Measurements from ENCODE around the gene DIPK1B.
A peak's percentile ranks its signal among the peaks of the same experiment; 100 is the strongest.
"Not testable (repeated sequence)": the region's sequence is repeated elsewhere in the genome, so short reads cannot be mapped to it uniquely, and the experiment has no call there.

DIPK1B gene

DNA sequence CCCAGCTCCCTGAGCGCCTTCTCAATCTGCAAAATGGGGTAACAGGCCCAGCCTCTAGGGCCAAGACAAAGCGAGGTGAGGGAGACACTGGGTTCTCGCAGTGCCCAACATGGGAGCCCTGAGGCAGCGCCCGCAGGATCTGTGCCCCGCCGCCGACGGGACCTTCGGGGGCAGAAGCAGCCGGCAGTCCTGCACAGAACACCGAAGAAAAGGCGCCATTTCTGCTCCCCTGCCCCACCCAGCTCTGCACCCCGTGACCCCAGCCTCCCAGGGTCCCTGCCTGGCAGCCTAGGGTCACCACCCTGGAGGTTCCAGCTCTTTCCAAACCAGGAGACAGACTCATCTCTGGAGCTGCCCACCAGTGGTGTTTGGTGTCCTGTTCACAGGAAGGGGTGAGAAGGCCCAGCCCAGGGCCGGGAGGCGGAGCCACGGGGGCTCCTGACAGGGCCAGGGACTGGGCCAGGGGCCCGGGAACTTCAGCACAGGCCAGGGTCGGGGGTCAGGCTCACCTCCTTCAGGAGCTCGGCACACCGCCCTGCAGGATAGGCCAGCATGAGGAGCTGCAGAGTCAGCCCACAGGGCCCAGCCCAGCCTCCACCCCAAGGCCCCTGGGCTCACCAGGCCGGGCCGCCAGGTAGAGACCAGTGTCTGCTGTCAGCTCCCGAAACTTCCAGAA is 42.4 kb downstream of the DIPK1B start:
- DNase-seq, result no peak

DNA sequence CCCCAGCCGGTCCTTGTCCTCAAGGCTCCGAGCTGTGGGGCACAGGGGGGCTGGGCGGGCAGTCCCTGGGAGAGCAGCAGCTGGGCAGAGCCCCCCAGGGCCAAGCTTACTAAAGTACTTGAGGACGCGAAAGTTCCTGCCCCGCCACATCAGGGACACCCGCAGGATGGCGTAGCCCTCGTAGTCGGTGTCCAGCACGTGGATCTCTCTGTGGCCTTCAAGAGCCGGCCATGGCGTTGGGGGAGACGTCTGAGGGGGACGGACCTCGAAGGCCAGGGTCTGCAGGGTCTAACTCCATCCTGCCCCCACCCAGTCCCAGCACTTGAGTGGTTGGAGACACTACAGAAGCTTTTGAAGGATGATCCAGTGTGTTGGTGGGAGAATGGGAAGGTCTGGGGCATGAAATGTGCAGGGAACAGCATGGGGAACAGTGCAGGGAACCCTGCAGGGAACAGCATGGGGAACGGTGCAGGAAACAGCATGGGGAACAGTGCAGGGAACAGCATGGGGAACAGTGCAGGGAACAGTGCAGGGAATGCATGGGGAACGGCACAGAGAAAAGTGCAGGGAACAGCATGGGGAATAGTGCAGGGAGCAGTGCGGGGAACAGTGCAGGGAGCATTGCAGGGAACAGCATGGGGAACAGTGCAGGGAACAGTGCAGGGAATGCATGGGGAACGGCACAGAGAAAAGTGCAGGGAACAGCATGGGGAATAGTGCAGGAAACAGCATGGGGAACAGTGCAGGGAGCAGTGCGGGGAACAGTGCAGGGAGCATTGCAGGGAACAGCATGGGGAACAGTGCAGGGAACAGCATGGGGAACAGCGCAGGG is 43.1 kb downstream of the DIPK1B start:
- DNase-seq, result not testable (repeated sequence)

DNA sequence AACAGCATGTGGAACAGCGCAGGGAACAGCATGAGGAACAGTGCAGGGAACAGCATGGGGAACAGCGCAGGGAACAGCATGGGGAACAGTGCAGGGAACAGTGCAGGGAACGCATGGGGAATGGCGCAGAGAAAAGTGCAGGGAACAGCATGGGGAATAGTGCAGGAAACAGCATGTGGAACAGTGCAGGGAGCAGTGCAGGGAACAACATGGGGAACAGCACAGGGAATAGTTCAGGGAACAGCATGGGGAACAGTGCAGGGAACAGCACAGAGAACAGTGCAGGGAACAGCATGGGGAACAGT is 43.7 kb downstream of the DIPK1B start:
- DNase-seq, result no peak

DNA sequence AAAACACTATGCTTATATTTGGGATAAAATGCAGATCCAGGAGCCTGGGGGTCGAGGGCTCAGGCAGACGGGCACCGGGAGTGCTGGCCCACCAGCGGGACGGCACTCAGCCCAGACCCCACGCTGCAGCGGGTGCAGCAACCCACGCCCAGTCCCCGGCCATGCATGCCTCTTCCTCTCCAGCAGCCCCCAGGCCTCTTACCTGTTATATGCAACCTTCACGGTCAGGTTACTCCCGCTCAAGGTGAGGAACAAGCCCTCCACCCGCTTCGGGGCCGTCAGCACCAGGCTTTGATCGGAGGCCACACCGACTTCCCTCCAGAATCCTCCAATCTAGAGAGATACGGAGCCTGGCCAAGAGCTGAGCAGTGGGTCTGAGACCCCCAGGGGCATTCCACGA is 44.5 kb downstream of the DIPK1B start:
- DNase-seq, result no peak

DNA sequence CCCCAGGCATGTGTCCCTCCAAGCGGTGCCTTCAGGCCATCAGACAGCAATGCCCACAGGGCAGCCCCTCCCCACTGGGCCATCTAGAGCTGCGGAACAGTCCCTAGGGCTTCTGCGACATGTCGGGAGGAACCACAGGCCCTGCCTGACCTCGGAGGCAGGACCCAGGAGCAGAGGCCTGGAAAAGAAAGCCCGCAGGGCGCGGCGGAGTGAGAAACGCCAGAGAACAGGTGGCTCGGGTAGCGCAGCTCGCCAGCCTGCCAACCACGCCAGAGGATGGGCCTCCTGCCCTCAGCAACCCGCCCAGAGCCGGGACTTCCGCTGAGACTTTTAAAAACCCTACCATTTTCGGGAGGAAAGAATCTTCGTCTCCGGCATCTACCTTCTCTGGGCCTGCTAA is 45.0 kb downstream of the DIPK1B start:
- DNase-seq, result no peak

DNA sequence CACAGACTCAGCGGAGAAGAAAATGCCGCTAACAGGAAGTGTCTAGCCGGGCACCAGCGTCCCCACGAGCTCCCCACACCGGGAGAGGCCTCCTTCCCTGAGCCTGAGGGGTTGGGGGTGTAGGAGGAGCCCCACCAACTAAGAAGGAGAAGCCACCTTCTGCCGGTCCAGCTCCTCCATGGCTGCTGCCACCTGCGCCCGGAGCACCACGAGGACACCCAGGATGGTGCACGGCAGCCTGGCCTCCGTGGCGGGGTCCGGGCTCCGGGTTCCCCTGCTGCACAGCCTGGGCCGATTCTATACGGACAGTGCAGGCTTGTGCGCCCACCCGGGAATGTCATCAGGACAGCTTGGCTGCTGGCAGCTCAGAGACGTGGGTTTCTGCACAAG is 45.4 kb downstream of the DIPK1B start:
- no peak for DNase-seq

DNA sequence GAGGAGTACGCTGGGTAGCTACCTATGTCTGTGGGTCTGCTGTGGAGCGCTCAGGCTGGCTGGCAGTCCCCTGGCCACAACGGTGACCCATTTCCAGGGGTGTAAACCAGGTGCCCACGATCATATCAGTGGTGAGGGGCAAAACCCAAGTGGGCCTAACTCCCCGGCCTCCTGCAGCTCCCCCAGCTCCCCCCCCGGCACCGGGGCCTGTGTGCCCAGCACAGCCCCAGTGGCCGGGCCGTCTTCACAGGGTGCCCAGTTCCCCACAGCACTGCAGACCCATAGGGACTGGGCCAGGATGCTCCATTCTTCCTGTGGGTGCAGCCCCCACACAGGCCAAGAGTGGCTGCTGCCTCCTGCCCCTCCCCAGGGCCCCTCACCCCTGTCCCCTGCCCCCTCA is 46.6 kb downstream of the DIPK1B start:
- DNase-seq, result no peak

DNA sequence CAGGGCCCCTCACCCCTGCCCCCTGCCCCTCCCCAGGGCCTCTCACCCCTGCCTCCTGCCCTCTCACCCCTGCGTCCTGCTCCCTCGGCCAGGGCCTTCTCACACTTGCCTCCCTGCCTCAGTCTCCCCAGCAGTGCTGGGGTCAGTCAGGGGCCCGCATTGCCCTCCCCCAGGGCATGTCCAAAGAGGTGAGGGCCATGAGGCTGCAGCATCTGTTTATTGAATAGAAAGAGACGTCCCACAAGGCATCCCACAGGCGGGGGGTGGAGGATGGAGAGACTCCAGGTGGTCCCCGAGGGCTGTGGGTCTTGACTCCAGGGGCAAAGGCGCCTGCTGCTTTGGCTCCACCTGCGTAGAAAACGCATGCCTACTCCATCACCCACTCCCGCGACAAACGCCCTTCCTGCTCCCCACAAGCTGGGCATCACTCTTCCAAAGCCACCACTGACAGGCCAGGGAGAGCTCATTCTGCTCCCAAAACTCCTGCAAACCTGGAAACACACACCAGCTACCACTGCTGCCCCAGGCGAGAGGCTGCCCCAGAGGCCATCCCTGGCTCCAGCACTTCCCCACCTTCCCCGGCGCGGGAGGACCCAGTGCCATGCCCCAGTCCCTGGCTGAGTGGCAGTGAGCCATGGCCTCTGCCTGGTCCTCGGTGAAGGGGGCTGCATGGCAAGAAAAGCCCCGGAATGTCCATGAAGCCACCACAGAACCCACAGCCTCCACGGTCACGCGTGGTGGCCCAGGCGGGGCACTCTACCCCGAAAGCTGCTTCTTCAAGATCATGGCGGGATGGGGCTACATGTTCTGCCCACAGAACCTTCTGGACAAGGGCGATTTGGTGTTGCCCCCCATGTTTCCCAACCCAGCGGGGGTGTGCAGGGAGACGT is 47.3 kb downstream of the DIPK1B start:
- DNase-seq, result no peak

DNA sequence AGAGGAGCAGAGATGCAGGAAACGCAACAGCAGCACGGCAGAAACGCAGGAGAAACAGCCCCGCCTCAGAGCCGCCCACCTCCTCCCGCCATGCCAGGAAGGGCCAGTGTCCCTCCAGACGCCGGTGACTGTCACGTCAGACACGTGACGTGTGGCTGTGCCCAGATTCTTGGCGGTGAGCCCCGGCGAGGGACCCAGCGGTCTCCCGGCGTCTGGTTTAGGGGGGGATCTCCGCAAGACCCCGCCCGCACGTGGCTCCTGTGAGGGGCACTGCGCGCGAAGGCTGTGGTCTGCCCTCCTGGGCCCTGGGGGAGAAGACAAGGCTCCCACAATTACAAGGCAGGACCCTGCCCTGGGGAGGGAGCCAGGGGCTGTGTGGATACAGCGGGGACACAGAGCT is 48.1 kb downstream of the DIPK1B start:
- DNase-seq, result no peak

DNA sequence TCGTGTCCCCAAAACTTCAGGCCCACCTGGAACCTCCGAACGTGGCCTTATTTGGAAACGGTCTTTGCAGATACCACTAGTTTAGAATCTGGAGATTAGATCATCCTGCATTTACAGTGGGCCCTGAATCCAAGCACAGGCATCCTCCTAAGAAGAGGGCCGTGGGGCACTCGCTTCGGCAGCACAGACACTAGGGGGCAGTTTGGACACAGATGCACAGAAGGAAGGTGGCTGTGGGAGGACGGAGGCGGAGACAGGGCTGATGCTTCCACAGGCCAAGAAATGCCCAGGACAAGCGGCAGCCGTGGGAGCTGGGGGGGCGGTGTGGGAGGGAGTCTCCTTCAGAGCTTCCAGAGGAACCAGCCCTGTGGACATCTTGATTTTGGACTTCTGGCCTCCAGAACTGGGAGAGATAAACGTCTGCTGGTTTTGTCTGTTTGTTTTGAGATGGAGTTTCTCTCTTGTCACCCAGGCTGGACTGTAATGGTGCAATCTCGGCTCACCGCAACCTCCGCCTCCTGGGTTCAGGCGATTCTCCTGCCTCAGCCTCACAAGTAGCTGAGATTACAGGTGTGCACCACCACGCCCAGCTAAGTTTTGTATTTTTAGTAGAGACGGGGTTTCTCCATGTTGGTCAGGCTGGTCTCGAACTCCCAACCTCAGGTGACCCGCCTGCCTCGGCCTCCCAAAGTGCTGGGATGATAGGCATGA is 48.6 kb downstream of the DIPK1B start:
- not testable (repeated sequence) for DNase-seq

DNA sequence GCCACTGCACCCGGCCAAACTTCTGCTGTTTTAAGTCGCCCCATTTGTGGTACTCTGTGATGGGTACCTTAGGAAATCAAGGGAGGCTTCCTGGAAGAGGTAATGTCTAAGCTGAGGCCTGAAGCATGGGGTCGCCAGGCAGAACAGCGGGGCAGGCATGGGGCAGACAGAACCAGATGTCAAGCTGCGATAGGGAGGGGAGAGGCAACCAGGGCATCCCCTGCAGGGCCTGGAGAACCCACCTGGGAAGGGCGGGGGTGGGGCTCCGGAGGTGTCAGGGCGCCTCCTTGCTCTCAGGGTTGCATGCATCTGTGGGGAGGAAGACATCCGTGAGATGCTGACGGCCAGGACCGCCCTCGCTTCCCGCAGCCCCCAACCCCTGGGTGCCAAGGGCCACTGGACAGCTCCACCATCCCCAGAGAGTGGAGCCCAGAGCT is 49.2 kb downstream of the DIPK1B start:
- no peak for DNase-seq

DNA sequence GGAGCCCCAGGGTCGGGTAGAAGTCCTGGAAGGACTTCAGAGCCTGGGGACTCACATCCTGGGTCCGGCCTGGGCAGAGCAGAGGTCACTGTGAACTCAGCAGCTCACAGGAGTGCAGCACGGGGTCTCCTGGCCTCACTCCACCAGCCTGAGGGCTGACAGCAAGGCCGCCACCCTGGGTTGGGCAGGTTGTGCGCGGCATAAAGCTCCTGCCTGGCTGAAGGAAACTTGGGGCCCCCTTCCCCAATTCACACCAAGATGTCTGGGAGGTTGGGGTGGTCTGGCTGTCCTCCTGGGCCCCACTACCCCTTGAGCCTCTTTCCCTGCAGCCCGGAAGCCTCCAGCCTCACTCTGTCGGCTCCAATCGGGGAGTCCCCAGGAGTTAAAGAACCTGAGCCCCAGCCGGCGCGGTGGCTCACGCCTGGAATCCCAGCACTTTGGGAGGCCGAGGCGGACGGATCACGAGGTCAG is 49.9 kb downstream of the DIPK1B start:
- DNase-seq, result no peak

DNA sequence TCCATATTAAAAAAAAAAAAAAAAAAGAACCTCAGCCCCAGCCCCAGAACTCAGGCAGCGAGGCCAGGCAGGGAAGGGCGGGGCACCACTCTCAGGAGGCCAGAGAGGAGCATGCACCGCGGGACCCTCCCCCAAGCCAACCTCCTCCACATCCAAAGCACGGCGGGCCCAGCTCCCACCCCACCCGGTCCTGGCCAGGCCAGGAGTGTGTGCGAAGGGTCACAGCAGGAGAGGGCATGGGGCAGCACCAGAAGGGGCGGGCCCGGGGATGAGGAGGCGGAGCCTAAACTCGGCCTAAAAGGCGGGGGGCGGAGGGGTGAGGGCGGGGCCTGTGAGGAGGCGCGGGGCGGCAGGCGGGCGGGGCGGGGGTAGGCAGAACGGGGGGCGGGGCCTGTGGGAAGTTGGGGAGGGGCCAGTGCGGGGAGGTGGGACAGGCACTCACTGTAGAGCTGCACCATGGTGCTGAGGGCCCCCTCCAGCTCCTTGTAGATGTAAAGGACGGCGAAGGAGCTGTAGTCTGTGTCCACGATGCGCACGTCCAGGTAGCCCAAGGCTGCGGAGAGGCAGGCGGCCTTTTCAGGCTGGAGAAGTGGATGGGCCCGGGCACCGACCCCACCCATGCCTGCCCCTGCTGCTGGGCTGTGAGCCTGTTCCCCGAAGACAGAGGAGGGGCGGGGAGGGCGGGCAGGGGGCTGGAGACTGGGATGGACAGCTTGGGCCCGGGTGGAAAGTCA is 50.7 kb downstream of the DIPK1B start:
- DNase-seq, result no peak

DNA sequence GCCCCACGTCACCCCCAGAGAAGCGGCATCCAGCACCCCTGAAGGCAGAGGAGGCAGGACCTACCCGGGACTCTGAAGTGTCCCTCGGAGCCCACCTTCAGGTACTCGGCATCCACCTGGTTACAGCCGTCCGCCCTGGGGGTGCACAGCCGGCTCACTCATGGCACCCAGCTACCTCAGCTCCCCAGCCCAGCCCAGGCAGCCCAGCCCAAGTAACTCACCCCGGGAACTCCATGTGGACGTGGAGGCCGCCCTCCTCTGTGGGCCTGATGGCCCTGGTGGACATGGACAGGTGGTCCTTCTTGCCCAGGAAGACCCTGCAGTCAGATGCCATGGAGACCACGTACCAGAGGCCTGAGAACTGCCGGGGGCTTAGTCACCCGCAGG is 51.3 kb downstream of the DIPK1B start:
- DNase-seq, result no peak

DNA sequence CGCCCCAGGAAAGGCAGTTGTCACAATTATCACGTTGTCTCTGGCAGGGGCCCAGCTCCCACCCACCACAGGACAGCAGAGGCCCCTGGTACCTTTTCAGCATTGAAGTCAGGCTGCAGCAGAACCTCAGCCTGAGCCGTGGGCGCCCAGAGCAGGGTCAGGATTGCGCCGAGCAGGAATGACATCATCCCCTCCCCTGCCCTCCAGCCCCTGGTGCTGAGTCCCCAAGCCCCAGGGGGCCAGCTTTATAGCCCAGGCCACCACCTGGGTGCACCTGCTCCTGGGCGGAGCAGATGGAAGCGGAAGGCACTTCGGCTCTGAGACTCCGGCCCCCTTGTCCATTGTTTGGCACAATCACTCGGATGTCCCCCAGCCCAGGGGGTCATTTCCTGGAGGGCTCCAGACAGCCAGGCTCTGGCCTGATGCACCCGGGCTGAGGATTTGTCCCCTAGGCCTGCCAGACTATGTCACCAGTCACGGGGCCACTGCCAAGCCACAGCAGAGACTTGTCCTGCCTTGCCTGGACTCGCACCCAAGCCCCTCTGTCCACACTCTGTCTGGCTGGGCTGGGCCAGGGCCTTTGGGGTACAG is 52.0 kb downstream of the DIPK1B start, which contains the start of gene LCN15:
Gene LCN15 (minus strand): TSS at position 218 of the 591 bp plus-strand sequence. CDS start 30 bp downstream, at position 188.
- no peak for DNase-seq

DNA sequence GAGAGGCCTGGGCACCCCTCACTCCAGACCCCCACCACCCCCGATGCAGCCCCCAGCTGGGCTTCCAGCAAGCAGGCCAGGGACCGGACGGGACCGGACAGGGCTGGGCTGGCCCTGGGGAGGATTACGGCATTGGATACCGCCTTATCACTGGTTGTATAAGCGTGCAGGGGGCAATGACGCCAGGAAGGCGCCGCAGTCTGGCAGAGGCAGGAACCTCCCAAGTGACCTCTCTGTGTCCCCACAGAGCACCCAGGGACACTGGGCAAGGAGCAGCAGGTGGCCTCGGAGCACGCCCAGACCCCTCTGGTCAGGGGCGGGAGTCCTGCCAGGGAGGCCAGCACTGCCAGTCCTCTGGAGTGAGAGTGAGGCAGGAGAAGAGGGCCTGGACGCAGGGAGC is 52.7 kb downstream of the DIPK1B start:
- no peak for DNase-seq

DNA sequence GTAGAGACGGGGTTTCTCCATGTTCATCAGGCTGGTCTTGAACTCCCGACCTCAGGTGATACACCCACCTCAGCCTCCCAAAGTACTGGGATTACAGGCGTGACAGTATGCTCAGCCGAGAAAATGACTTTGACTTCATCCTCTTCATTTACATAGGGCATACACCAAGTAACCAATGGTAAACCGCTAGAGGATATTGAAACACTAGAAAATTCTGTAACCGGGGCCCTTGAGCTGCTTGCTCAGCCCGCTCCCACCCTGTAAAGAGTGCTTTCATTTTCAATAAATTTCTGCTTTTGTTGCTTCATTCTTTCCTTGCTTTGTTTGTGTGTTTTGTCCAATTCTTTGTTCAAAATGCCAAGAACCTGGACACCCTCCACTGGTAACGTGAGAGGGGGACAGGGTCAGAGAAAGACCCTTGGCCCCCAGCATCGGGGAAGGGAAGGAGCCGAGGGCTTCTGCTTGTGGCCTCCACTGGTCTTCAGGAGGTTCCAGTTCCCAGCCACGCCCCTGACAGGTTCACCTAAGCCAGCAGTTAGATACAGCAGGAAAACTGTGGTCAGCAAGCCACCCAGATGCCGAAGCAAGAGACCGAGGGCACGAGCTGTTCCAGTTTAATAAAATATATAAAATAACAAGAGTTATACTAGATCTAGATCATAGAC is 53.5 kb downstream of the DIPK1B start:
- DNase-seq, result not testable (repeated sequence)

DNA sequence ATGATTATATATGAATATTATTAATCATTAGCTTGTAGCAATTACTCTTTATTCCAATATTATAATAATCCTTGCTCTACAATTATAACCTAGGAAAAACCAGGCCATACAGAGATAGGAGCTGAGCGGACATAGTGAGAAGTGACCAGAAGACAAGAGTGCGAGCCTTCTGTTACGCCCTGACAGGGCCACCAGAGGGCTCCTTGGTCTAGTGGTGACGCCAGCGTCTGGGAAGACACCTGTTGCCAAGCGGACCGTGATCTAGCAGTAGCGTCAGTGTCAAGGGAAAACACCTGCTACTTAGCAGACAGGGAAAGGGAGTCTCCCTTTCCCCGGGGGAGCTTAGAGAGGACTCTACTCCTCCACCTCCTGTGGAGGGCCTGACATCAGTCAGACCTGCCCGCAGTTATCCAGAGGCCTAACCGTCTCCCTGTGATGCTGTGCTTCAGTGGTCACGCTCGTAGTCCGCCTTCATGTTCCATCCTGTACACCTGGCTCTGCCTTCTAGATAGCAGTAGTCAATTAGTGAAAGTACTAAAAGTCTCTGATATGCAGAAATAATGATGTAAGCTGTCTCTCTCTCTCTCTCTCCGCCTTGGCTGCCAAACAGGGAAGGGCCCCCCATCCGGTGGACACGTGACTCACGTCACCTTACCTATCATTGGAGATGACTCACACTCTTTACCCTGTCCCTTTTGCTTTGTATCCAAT is 54.2 kb downstream of the DIPK1B start:
- DNase-seq, result peak; percentile 32

DNA sequence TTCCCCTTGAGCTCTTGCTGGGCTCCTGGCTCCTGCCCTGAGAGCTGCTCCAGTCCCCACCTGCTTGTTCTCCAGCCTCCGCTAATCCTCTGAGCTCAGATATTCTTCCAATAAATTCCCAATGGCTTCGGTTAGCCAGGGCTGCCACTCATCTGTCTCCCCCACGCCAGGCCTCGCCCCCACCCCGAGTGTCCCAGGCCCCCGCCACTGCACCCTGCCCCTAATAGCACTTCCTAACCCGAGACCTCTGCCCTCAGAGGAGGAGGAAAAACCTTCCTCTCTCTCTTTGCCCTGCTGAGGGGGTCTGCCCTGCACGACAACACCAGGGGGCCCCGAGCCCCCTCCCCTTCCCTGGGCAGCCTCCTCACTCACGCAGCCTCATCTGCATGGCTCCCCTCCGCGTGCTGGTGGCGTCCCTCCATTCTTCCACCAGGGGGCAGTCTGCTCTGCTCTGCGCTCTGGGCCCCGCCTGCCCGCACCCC is 57.4 kb downstream of the DIPK1B start:
- peak; percentile 36 for DNase-seq

DNA sequence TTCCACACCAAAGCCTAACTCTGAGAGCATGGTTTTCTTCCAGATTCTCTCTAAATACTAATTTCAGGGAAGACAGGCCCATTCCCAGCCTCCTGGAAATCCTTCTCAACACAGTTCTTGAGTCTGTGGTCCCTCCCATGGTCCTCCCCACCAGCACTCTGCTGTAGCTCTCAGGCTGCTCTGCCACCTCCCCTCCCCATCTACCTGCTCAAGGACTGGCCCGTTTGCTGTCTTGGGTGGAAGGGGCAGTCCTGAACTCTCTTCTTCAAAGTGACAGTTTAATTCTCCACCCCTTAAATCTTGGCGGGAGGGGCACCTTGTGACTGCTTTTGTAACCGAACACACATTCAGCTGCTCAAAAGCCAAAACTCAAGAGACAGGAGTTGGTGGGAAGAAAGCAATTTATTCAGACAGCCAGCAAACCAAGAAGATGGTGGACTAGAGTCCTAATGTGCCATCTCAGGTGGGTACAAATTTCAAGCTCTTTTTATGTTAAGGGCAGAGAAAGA is 59.6 kb downstream of the DIPK1B start:
- no peak for DNase-seq
